OCI-LY3 (cell line): ENCODE results near the gene PYY.
"Not testable (repeated sequence)": the region's sequence is repeated elsewhere in the genome, so short reads cannot be mapped to it uniquely, and the experiment has no call there.

ENCODE experiments used
- CTCF ChIP-seq: fragments of 200-600, 300-600 bp; sonication (generic); IDR thresholded peaks from 2 replicates; pipeline ENCODE4 v1.5.1; 2014; ENCODE audit warnings: antibody characterized with exemption, low read length, low read depth
- EZH2phosphoT487 ChIP-seq: fragments of 200-600 bp; shearing (Covaris generic); IDR thresholded peaks from 2 replicates; pipeline ENCODE4 v1.6.1; 2018; ENCODE audit warnings: antibody characterized with exemption, mixed run types, low read depth

GRCh38 chr17:43997180-43997579, 43.4 kb upstream of the PYY start:
- TF ChIP-seq CTCF, EZH2phosphoT487: not testable (repeated sequence)
